Measurements from ENCODE around the gene KCNK16. TPM values are rescaled to one million over a fixed set of nuclear protein-coding genes. Genes with fewer than 3 reads are reported as not detected.

KCNK16 gene
- total RNA-seq, 2 experiments from 2014 or later: not detected

DNA sequence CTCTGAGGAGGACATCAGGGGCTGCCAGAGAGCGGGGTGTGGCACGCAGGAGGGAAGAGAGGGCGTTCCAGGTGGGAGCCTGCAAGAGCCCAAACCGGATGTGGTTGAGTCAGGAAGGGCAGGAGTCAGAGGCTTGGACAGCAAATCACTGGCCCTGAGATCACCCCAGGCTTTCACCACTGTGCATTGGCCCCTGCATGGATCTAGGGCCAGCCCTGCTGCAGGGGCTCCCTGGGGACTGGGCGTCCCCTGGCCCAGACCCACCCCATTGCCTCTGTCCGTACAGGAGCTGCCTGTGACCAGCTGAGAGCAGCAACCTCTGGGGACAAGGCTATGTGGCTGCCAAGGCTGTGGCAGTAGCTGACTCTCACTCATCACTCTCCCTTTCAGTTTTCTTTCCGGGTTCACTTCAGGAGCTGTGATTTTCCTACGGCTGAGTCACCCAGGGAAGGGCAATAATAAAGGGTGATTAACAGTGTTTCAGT lies 42.2 kb downstream of the KCNK16 start:
- H3K4me3 Mint-ChIP-seq: no peak overlapping the region
- intact Hi-C loops (cut with micrococcal nuclease): no loop called here
- no peaks in the 10 kb centered on the region for H3K4me1 Mint-ChIP-seq (ENCODE audit: low read depth)
- no peaks in the 10 kb centered on the region for H3K36me3 Mint-ChIP-seq (ENCODE audit: low read depth)
- no peak for ATAC-seq
- ChIA-PET CTCF (interaction anchor here (0.6 to 1.5 kb wide), 2 partner anchors 23 to 192 kb away, joined by 3 to 4 read pairs; no protein-coding TSS in a partner anchor), POLR2A (interaction anchor here (0.7 kb wide), 1 partner anchor 12 kb away, joined by 3 read pairs; no protein-coding TSS in a partner anchor)
- TF ChIP-seq, protein P1, sequence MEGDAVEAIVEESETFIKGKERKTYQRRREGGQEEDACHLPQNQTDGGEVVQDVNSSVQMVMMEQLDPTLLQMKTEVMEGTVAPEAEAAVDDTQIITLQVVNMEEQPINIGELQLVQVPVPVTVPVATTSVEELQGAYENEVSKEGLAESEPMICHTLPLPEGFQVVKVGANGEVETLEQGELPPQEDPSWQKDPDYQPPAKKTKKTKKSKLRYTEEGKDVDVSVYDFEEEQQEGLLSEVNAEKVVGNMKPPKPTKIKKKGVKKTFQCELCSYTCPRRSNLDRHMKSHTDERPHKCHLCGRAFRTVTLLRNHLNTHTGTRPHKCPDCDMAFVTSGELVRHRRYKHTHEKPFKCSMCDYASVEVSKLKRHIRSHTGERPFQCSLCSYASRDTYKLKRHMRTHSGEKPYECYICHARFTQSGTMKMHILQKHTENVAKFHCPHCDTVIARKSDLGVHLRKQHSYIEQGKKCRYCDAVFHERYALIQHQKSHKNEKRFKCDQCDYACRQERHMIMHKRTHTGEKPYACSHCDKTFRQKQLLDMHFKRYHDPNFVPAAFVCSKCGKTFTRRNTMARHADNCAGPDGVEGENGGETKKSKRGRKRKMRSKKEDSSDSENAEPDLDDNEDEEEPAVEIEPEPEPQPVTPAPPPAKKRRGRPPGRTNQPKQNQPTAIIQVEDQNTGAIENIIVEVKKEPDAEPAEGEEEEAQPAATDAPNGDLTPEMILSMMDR (IDR thresholded peaks at IDR 0.05): no peak
- H3K9me3 Mint-ChIP-seq: no peaks in the 10 kb centered on the region
- no peak overlapping the region for H3K27ac Mint-ChIP-seq
- no peak for DNase-seq
- peaks cover 1% of the 10 kb centered on the region for H3K27me3 Mint-ChIP-seq

DNA sequence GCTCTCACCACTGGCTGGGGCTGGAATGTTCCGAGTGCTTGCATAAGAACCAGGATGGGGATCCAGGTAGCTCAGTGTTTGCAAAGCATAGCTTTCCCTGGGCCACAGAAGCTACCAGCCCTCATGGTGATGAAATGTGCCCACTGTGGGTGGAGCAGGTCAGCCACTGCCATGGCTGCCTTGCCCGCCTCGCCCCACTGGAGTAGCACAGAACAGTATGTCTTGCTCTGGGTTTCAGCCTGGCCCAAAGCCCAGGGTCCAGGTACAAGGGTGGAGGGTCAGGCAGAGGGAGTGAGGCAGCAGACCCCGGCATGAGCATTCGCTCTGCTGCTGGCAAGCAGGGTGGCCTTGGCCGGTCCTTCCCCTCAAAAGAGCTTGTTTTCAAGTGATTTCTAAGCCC lies 43.0 kb downstream of the KCNK16 start:
- H3K4me1 Mint-ChIP-seq (ENCODE audit: low read depth): no peaks in the 10 kb centered on the region
- H3K9me3 Mint-ChIP-seq: no peaks in the 10 kb centered on the region
- DNase-seq (no peak), ATAC-seq (no peak)
- no peaks in the 10 kb centered on the region for H3K36me3 Mint-ChIP-seq (ENCODE audit: low read depth)
- POLR2A ChIA-PET: interaction anchor here (0.7 kb wide), 1 partner anchor 11 kb away, joined by 3 read pairs; no protein-coding TSS in a partner anchor
- intact Hi-C loops (cut with micrococcal nuclease): no loop called here
- peaks cover 1% of the 10 kb centered on the region for H3K27me3 Mint-ChIP-seq
- TF ChIP-seq, protein P1 (IDR thresholded peaks at IDR 0.05): no peak
- H3K4me3 Mint-ChIP-seq: no peak overlapping the region
- no peak overlapping the region for H3K27ac Mint-ChIP-seq
- CTCF ChIA-PET: interaction anchor here (0.6 to 1.5 kb wide), 2 partner anchors 23 to 192 kb away, joined by 3 to 4 read pairs; no protein-coding TSS in a partner anchor

GRCh38 chr6:39276379-39276995 lies 46.0 kb downstream of the KCNK16 start:
- intact Hi-C loops (cut with micrococcal nuclease): no loop called here
- TF ChIP-seq, protein P1 (IDR thresholded peaks at IDR 0.05): no peak
- no peaks in the 10 kb centered on the region for H3K27me3 Mint-ChIP-seq
- no peaks in the 10 kb centered on the region for H3K9me3 Mint-ChIP-seq
- ATAC-seq: no peak
- no peak overlapping the region for H3K27ac Mint-ChIP-seq
- no peak for DNase-seq
- CTCF ChIA-PET: interaction anchor here (1.2 kb wide), 1 partner anchor 27 kb away, joined by 3 read pairs; no protein-coding TSS in a partner anchor
- no peak overlapping the region for H3K4me3 Mint-ChIP-seq
- POLR2A ChIA-PET: no interaction called here
- H3K4me1 Mint-ChIP-seq (ENCODE audit: low read depth): no peaks in the 10 kb centered on the region
- H3K36me3 Mint-ChIP-seq (ENCODE audit: low read depth): no peaks in the 10 kb centered on the region

DNA sequence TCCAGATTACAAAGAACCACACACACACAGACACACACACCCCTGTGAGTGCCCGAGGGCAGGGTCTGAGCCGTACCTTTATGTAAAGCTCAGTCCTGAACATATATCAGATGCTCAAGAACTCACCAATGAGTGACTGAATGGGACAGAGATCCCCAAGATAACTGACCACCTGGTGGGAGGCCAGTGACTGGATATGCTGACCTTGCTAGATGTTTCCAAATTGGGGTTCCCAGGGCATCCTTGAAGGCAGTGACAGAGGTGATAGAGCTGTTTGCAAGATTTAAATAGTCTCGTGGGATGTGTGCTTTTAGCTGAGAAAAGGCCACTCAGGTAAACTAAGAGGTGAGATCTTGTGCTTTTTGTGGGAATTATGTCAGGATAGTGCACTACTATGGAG lies 47.6 kb downstream of the KCNK16 start:
- DNase-seq (no peak), ATAC-seq (no peak)
- Mint-ChIP-seq H3K9me3 (no peaks in the 10 kb centered on the region), H3K36me3 (ENCODE audit: low read depth) (no peaks in the 10 kb centered on the region), H3K27me3 (no peaks in the 10 kb centered on the region), H3K27ac (no peak overlapping the region), H3K4me1 (ENCODE audit: low read depth) (no peaks in the 10 kb centered on the region), H3K4me3 (no peak overlapping the region)
- TF ChIP-seq, protein P1 (IDR thresholded peaks at IDR 0.05): no peak
- ChIA-PET POLR2A (no interaction called here), CTCF (interaction anchor here (1.2 kb wide), 1 partner anchor 108 kb away, joined by 4 read pairs; no protein-coding TSS in a partner anchor)
- intact Hi-C loops (cut with micrococcal nuclease): no loop called here

GRCh38 chr6:39274471-39274870 lies 48.0 kb downstream of the KCNK16 start:
- Mint-ChIP-seq H3K9me3 (no peaks in the 10 kb centered on the region), H3K27ac (no peak overlapping the region), H3K27me3 (no peaks in the 10 kb centered on the region), H3K4me1 (ENCODE audit: low read depth) (no peaks in the 10 kb centered on the region), H3K36me3 (ENCODE audit: low read depth) (no peaks in the 10 kb centered on the region), H3K4me3 (no peak overlapping the region)
- intact Hi-C loops (cut with micrococcal nuclease): no loop called here
- POLR2A ChIA-PET: no interaction called here
- DNase-seq (no peak), ATAC-seq (no peak)
- CTCF ChIA-PET: interaction anchor here (0.8 kb wide), 1 partner anchor 36 kb away, joined by 3 read pairs; no protein-coding TSS in a partner anchor
- TF ChIP-seq, protein P1 (IDR thresholded peaks at IDR 0.05): no peak
